Chondrocyte (in vitro differentiated cells): ENCODE data around the gene PYROXD2. TPM values are rescaled to one million over a fixed set of nuclear protein-coding genes. Genes with fewer than 3 reads are reported as not detected.
"Not testable (repeated sequence)": the region's sequence is repeated elsewhere in the genome, so short reads cannot be mapped to it uniquely, and the experiment has no call there.

Experiments
- DNase-seq: peaks from one replicate; pipeline ENCODE4 v3.0.0; 2021; ENCODE audit warnings: mixed read lengths, low spot score
- H3K27ac Mint-ChIP-seq: one replicate; pipeline ENCODE4 v1.8.0; 2021; ENCODE audit warnings: mild to moderate bottlenecking, moderate library complexity, mixed read lengths; ENCODE audit not compliant: unreplicated experiment
- H3K27me3 Mint-ChIP-seq: 2 replicates; pipeline ENCODE4 v1.8.0; 2021; ENCODE audit warnings: low read depth, mixed read lengths
- H3K36me3 Mint-ChIP-seq: 2 replicates; pipeline ENCODE4 v1.8.0; 2021; ENCODE audit warnings: low read depth, mixed read lengths
- H3K4me1 Mint-ChIP-seq: 2 replicates; pipeline ENCODE4 v1.8.0; 2021; ENCODE audit warnings: low read depth, mild to moderate bottlenecking, mixed read lengths
- H3K4me3 Mint-ChIP-seq: one replicate; pipeline ENCODE4 v1.8.0; 2021; ENCODE audit warnings: mild to moderate bottlenecking, moderate library complexity, mixed read lengths; ENCODE audit not compliant: unreplicated experiment
- H3K9me3 Mint-ChIP-seq: 2 replicates; pipeline ENCODE4 v1.8.0; 2021; ENCODE audit warnings: low read depth, mixed read lengths
- CTCF ChIP-seq: fragments of 200-600 bp; sonication (generic); IDR thresholded peaks from 2 replicates; pipeline ENCODE4 v1.5.0; 2021; ENCODE audit warnings: antibody characterized with exemption, mild to moderate bottlenecking, moderate library complexity
- total RNA-seq: library from RNA; stranded (reverse); gene quantifications from 3 replicates; pipeline ENCODE4 v1.2.1, GENCODE V29; 2021

PYROXD2 gene
- total RNA-seq, 1 donor from 2014 or later: 5.6 TPM

- peaks cover 31% of the 10 kb centered on the region for H3K4me1 Mint-ChIP-seq
- TF ChIP-seq CTCF: no peak
- no peak overlapping the region for H3K27ac Mint-ChIP-seq
- H3K36me3 Mint-ChIP-seq: no peaks in the 10 kb centered on the region
- H3K4me3 Mint-ChIP-seq: no peak overlapping the region
- no peaks in the 10 kb centered on the region for H3K9me3 Mint-ChIP-seq
- H3K27me3 Mint-ChIP-seq: peaks cover 18% of the 10 kb centered on the region
- DNase-seq: no peak
These were observed 61.8 kb downstream of the PYROXD2 start for GRCh38 chr10:98353170-98353569.

GRCh38 chr10:98351831-98352402 is 63.1 kb downstream of the PYROXD2 start:
- TF ChIP-seq CTCF: no peak

GRCh38 chr10:98349508-98349922 is 65.5 kb downstream of the PYROXD2 start:
- no peak for DNase-seq
- Mint-ChIP-seq H3K4me3 (peak overlapping the region; percentile 17), H3K36me3 (peaks cover 8% of the 10 kb centered on the region), H3K27me3 (peaks cover 12% of the 10 kb centered on the region), H3K27ac (peak overlapping the region; percentile 73), H3K4me1 (peaks cover 28% of the 10 kb centered on the region), H3K9me3 (peaks cover 11% of the 10 kb centered on the region)
- TF ChIP-seq CTCF: no peak

More at GRCh38 chr10:98351831-98352402, 63.1 kb downstream of the PYROXD2 start:
- H3K9me3 Mint-ChIP-seq: peaks cover 4% of the 10 kb centered on the region
- H3K27ac Mint-ChIP-seq: no peak overlapping the region
- H3K4me1 Mint-ChIP-seq: peaks cover 26% of the 10 kb centered on the region
- H3K36me3 Mint-ChIP-seq: peaks cover 4% of the 10 kb centered on the region
- H3K27me3 Mint-ChIP-seq: peaks cover 17% of the 10 kb centered on the region
- no peak overlapping the region for H3K4me3 Mint-ChIP-seq
- DNase-seq: no peak

- Mint-ChIP-seq H3K4me1 (peaks cover 23% of the 10 kb centered on the region), H3K27ac (no peak overlapping the region), H3K36me3 (peaks cover 8% of the 10 kb centered on the region), H3K9me3 (peaks cover 11% of the 10 kb centered on the region), H3K4me3 (no peak overlapping the region), H3K27me3 (no peaks in the 10 kb centered on the region)
- DNase-seq: no peak
- no peak for TF ChIP-seq CTCF
These were observed 68.1 kb downstream of the PYROXD2 start for GRCh38 chr10:98346847-98347246.

- H3K4me1 Mint-ChIP-seq: peaks cover 30% of the 10 kb centered on the region
- no peak for TF ChIP-seq CTCF
- H3K27ac Mint-ChIP-seq: no peak overlapping the region
- peaks cover 11% of the 10 kb centered on the region for H3K9me3 Mint-ChIP-seq
- no peak overlapping the region for H3K4me3 Mint-ChIP-seq
- H3K27me3 Mint-ChIP-seq: no peaks in the 10 kb centered on the region
- peaks cover 8% of the 10 kb centered on the region for H3K36me3 Mint-ChIP-seq
- DNase-seq: no peak
These were observed 70.4 kb downstream of the PYROXD2 start for GRCh38 chr10:98344589-98345038.

- H3K36me3 Mint-ChIP-seq, H3K4me3 Mint-ChIP-seq, H3K9me3 Mint-ChIP-seq: not testable (repeated sequence)
These were observed 73.3 kb downstream of the PYROXD2 start for GRCh38 chr10:98341701-98342100.

More at GRCh38 chr10:98341701-98342100, 73.3 kb downstream of the PYROXD2 start:
- H3K27ac Mint-ChIP-seq, H3K27me3 Mint-ChIP-seq, DNase-seq: not testable (repeated sequence)
- H3K4me1 Mint-ChIP-seq: peaks cover 30% of the 10 kb centered on the region
